ENCODE measurements around the gene MCU. TPM values are rescaled to one million over a fixed set of nuclear protein-coding genes. Genes with fewer than 3 reads are reported as not detected.

The MCU gene
- 40.8 and 41.0 TPM in 2 replicates for total RNA-seq

DNA sequence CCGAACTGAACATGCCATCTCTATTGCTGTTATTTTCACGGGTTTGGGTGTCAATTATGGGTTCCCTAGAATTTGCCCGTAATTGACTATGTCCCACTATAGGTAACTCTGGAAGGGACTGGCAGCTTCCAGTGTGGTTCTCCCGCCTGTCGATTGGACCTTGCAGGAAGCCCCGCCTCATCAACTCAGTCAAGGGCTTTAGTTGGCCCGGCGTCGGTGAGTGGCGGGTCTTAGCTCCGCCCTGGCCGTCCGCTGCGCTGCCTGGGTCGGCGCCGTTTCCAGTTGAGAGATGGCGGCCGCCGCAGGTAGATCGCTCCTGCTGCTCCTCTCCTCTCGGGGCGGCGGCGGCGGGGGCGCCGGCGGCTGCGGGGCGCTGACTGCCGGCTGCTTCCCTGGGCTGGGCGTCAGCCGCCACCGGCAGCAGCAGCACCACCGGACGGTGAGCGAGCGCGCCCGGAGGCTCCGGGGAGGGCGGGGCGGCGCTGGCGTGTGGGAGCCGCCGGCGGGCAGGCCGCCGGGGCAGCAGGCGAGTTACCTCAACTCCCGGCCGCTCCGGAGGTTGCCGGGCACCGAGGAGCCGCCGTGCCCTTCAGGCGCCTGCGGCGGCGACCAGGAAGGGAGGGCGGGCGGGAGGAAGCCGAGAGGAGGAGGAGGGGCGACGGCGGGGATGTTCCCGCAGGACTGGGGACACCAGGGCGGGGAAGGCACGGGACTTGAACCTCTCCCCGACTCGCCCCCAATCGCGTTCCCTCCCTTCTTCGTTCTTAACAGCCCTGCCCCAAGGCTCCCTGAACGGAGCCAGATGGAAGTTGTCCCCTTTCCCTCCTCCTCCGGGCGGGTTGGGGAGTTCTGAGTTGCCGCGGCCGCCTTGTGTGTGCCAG, at the start of gene MCU:
Gene MCU (plus strand): TSS at position 281 of the 881 bp plus-strand sequence. CDS start 9 bp downstream, at position 290.

GRCh38 chr10:72893136-72893798, 201.3 kb downstream of the MCU start, which contains the start of gene OIT3:
Gene OIT3, plus strand, starts transcription at chr10:72893739. Its CDS starts 60 bp downstream, at chr10:72893799.

Other genes with a start within 250 kb of the MCU start
- 55.1 and 65.1 TPM in 2 replicates for gene MICU1, start 66.1 kb upstream of the MCU start, total RNA-seq
- 0.26 and 0.32 TPM in 2 replicates for gene OIT3, start 201.6 kb downstream of the MCU start, total RNA-seq

Measured in bronchial smooth muscle cell (primary cell).